Heart left ventricle (tissue), 16 donors: Measurements from ENCODE around the gene PTPN11. TPM values are rescaled to one million over a fixed set of nuclear protein-coding genes. Genes with fewer than 3 reads are reported as not detected.
"Not testable (repeated sequence)": the region's sequence is repeated elsewhere in the genome, so short reads cannot be mapped to it uniquely, and the experiment has no call there.

Experiments
- ATAC-seq, 4 donors: fragments of 200-7000 bp; cut with Tn5 transposase; one replicate each; pipeline ENCODE4 v1.9.1; 2020 to 2022; ENCODE audit warnings: moderate library complexity in 4 of 4, mild to moderate bottlenecking in 3 of 4, moderate number of reproducible peaks in 1 of 4
- DNase-seq, 5 donors: peaks; one replicate each; pipeline ENCODE4 v3.0.0-alpha.2; 2020
- H3K27ac ChIP-seq, 12 donors: fragments of 200-600 bp; sonication (generic) in 4 of 12; one replicate each; pipeline versions ENCODE4 v1.5.0 to v1.8.0; 2016 to 2022; ENCODE audit warnings: mild to moderate bottlenecking in 2 of 12
- H3K27me3 ChIP-seq, 9 donors: fragments of 200-600 bp; sonication (generic) in 2 of 9; one replicate each; pipeline versions ENCODE4 v1.5.1 to v1.8.0; 2016 to 2022; ENCODE audit warnings: mild to moderate bottlenecking in 3 of 9
- H3K36me3 ChIP-seq, 9 donors: fragments of 200-600 bp; sonication (generic) in 2 of 9; one replicate each; pipeline versions ENCODE4 v1.5.0 to v1.8.0; 2018 to 2022; ENCODE audit warnings: mild to moderate bottlenecking in 2 of 9
- H3K4me1 ChIP-seq, 12 donors: fragments of 200-600 bp; sonication (generic) in 4 of 12; one replicate each; pipeline versions ENCODE4 v1.5.0 to v1.8.0; 2016 to 2022; ENCODE audit warnings: mild to moderate bottlenecking in 3 of 12
- H3K4me3 ChIP-seq, 12 donors: fragments of 200-600 bp; sonication (generic) in 4 of 12; one replicate each; pipeline versions ENCODE4 v1.5.0 to v1.8.0; 2017 to 2022; ENCODE audit warnings: mild to moderate bottlenecking in 9 of 12, moderate library complexity in 4 of 12
- H3K9me3 ChIP-seq, 12 donors: fragments of 200-600 bp; sonication (generic) in 4 of 12; one replicate each; pipeline versions ENCODE4 v1.5.0 to v1.8.0; 2016 to 2022; ENCODE audit warnings: mild to moderate bottlenecking in 1 of 12
- POLR2A ChIP-seq, 2 donors: fragments of 450-650 bp; IDR thresholded peaks; one replicate each; pipeline ENCODE4 v1.6.1; 2017; ENCODE audit warnings: antibody characterized with exemption in 2 of 2, mild to moderate bottlenecking in 2 of 2, moderate library complexity in 2 of 2
- whole genome bisulfite sequencing, 4 donors: extraction: QIAGEN DNeasy Blood & Tissue Kit in 2 of 4; methylation state at CpG; one replicate each; pipeline versions ENCODE4 v1.1.5 to v1.1.7; 2013 to 2018; 5-methylcytosine and 5-hydroxymethylcytosine counted together
- intact Hi-C, 10 donors: fragments of 100-400 bp; cut with DNase I; formaldehyde crosslinking; loops; one replicate each; pipeline versions ENCODE4 v1.11.1 to v1.14.2; 2022
- polyA plus RNA-seq, 2 donors: library from polyadenylated mRNA; stranded (reverse); fragments of 200-250 nt; gene quantifications; one replicate each; pipeline ENCODE4 v1.2.3, GENCODE V29; 2013
- total RNA-seq, 9 donors: library from RNA; depleted of rRNA in 2 of 9; stranded (reverse); fragments of >200 nt in 2 of 9; fragmentation: NEBNext Ultra II Directional in 3 of 9; extraction: Animal tissue kit (Norgen Biotek cat#: 25700) in 3 of 9; gene quantifications; one replicate each; pipeline versions ENCODE4 v1.1.0 to v1.2.4, GENCODE V29; 2016 to 2023
- TF ChIP-seq, protein P1 (sequence below), 12 donors: fragments of 200-600 bp; sonication (generic) in 4 of 12; IDR thresholded peaks; one replicate each; pipeline versions ENCODE4 v1.5.0 to v1.8.0; 2018 to 2022; ENCODE audit warnings: antibody characterized with exemption in 12 of 12, mild to moderate bottlenecking in 5 of 12
- donor health status: ischemic (EF 13 %, LVEDD 7.1; RV severe dilation, severe dysfunction).
- donor health status: healthy with polysubstance abuse.
- donor health status: DM: no; HTN: yes; CAD: no.
- donor health status: DM: no; HTN: no; CAD: no.
- donor health status: ischemic (EF 25% LVEDD 6.9; RV normal size, moderate dysfunction).
- donor health status: ischemic (EF 25% LVEDD 5.7; RV mildly dilated, moderate dysfunction).
- donor health status: healthy.
- donor health status: DM: yes; HTN: yes; CAD: no.
- donor health status: ischemic (EF 35%, LVEDD 5.7; RV mildly dilated, moderate dysfunction).
- donor health status: nonischemic (EF 11% LVEDD 7.7; RV severe dilation, severe dysfunction).
- donor health status: DM: yes; HTN: yes; CAD: no.
- donor health status: PGD.
- donor health status: ischemic (EF 29% LVEDD 5.4; RV normal size, mild dysfunction).
- donor health status: nonischemic (EF 23%, LVEDD 6.1; RV moderate dilation, normal function).

Gene PTPN11
- total and polyA plus RNA-seq, 11 donors = 35.9 to 197 (median 130) TPM

- Histone ChIP-seq H3K27ac (no peak overlapping the region), H3K9me3 (no peaks in the 10 kb centered on the region), H3K4me1 (no peaks in the 10 kb centered on the region), H3K27me3 (no peaks in the 10 kb centered on the region), H3K36me3 (peaks cover 0 to 99% (median 86%) of the 10 kb centered on the region in 9 donors), H3K4me3 (no peak overlapping the region)
- TF ChIP-seq, protein P1, sequence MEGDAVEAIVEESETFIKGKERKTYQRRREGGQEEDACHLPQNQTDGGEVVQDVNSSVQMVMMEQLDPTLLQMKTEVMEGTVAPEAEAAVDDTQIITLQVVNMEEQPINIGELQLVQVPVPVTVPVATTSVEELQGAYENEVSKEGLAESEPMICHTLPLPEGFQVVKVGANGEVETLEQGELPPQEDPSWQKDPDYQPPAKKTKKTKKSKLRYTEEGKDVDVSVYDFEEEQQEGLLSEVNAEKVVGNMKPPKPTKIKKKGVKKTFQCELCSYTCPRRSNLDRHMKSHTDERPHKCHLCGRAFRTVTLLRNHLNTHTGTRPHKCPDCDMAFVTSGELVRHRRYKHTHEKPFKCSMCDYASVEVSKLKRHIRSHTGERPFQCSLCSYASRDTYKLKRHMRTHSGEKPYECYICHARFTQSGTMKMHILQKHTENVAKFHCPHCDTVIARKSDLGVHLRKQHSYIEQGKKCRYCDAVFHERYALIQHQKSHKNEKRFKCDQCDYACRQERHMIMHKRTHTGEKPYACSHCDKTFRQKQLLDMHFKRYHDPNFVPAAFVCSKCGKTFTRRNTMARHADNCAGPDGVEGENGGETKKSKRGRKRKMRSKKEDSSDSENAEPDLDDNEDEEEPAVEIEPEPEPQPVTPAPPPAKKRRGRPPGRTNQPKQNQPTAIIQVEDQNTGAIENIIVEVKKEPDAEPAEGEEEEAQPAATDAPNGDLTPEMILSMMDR (IDR thresholded peaks at IDR 0.05) = no peak
- no peak for TF ChIP-seq POLR2A (IDR thresholded peaks at IDR 0.05)
- no peak for ATAC-seq
- intact Hi-C loops = no loop called here
- no peak for DNase-seq
- WGBS, 4 donors = 90 to 96% (median 95%) methylated on average over 7 of the region's 7 CpGs
Observed at GRCh38 chr12:112456029-112456428, 37.3 kb downstream of the PTPN11 start.

DNA sequence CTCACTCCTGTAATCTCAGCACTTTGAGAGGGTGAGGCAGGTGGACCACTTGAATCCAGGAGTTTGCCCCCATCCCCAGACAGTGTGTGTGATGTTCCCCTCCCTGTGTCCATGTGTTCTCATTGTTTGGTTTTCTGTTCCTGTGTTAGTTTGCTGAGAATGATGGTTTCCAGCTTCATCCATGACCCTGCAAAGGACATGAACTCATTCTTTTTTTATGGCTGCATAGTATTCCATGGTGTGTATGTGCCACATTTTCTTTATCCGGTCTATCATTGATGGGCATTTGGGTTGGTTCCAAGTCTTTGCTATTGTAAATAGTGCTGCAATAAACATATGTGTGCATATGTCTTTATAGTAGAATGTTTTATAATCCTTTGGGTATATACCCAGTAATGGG, 38.4 kb downstream of the PTPN11 start:
- ATAC-seq, H3K9me3 ChIP-seq, H3K4me3 ChIP-seq, intact Hi-C loops, H3K4me1 ChIP-seq, DNase-seq, H3K27me3 ChIP-seq, H3K27ac ChIP-seq: not testable (repeated sequence)
- WGBS, 4 donors = 91 to 95% (median 93%) methylated on average over 1 of the region's 1 CpG
- peaks cover 0 to 99% (median 83%) of the 10 kb centered on the region in 9 donors for H3K36me3 ChIP-seq

DNA sequence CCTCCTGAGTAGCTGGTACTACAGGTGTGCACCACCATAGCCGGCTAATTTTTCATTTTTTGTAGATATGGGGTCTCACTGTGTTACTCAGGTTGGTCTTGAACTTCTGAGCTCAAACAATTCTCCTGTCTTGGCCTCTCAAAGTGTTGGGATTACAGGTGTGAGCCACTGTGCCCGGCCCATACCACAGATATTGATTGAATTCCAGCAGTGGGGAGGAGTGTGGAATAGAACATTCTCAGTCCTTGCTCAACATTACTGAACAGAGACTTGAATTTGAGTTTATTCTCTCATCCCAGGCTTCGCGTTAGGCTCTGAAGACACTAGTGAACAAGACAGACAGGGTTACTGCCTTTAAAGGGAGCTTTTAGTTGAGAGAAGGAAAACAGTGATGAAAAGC, 39.6 kb downstream of the PTPN11 start:
- no peak for ATAC-seq
- intact Hi-C loops = no loop called here
- Histone ChIP-seq H3K4me1 (no peaks in the 10 kb centered on the region), H3K27ac (no peak overlapping the region), H3K36me3 (peaks cover 0 to 93% (median 72%) of the 10 kb centered on the region in 9 donors), H3K4me3 (no peak overlapping the region), H3K27me3 (no peaks in the 10 kb centered on the region), H3K9me3 (no peaks in the 10 kb centered on the region)
- TF ChIP-seq, protein P1 (IDR thresholded peaks at IDR 0.05) = no peak
- TF ChIP-seq POLR2A (IDR thresholded peaks at IDR 0.05) = no peak
- DNase-seq = no peak
- WGBS, 4 donors = 94 to 97% (median 96%) methylated on average over 4 of the region's 4 CpGs

GRCh38 chr12:112458751-112459150, 40.0 kb downstream of the PTPN11 start:
- H3K4me1 ChIP-seq = no peaks in the 10 kb centered on the region
- TF ChIP-seq POLR2A (IDR thresholded peaks at IDR 0.05) = no peak
- TF ChIP-seq, protein P1 (IDR thresholded peaks at IDR 0.05) = no peak
- DNase-seq (no peak), ATAC-seq (no peak)
- H3K4me3 ChIP-seq = no peak overlapping the region
- intact Hi-C loops = no loop called here
- H3K36me3 ChIP-seq = peaks cover 0 to 93% (median 68%) of the 10 kb centered on the region in 9 donors
- H3K27ac ChIP-seq = no peak overlapping the region
- 88 to 96% (median 93%) methylated on average over 5 of the region's 5 CpGs for WGBS, 4 donors
- no peaks in the 10 kb centered on the region for H3K9me3 ChIP-seq
- H3K27me3 ChIP-seq = no peaks in the 10 kb centered on the region

DNA sequence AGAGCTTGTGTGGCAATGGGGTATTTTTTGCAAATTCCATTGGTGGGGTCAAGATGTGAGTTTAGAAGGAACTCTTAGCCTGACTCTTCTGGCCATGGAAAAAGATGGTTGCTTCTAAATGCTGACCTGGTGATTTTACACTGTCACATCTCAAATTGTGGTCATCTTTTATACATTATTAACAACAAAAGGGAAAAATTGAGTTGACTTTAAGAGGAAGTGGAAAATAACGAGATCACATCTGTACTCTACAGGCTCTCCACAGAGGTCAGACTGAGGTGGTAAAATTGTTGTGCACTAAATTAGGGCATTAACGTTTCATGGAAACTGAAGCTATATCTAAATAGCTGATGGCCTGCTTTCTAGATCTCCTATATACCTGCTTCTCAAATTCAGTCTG, 44.7 kb downstream of the PTPN11 start:
- no peaks in the 10 kb centered on the region for H3K9me3 ChIP-seq
- H3K4me3 ChIP-seq = no peak overlapping the region
- DNase-seq = no peak
- no peaks in the 10 kb centered on the region for H3K27me3 ChIP-seq
- H3K4me1 ChIP-seq = peaks cover 0 to 20% (median 0%) of the 10 kb centered on the region in 12 donors
- WGBS, 4 donors = 61 to 71% (median 69%) methylated on average over 2 of the region's 2 CpGs
- intact Hi-C loops = no loop called here
- no peak overlapping the region for H3K27ac ChIP-seq
- TF ChIP-seq POLR2A (IDR thresholded peaks at IDR 0.05) = no peak
- TF ChIP-seq, protein P1 (IDR thresholded peaks at IDR 0.05) = no peak
- no peak for ATAC-seq
- peaks cover 0 to 62% (median 24%) of the 10 kb centered on the region in 9 donors for H3K36me3 ChIP-seq
